ENCODE results near the gene EIF2A.

GRCh38 chr3:150544726-150545125, 1.9 kb upstream of the EIF2A start:
- TF ChIP-seq GATA2 (IDR thresholded peaks at IDR 0.05; ENCODE audit: low read depth, low read length), result no peak
- TF ChIP-seq GATA3 (IDR thresholded peaks at IDR 0.05; ENCODE audit: low read depth, low read length), result no peak
